ENCODE measurements around the gene GPRC5A.

DNA sequence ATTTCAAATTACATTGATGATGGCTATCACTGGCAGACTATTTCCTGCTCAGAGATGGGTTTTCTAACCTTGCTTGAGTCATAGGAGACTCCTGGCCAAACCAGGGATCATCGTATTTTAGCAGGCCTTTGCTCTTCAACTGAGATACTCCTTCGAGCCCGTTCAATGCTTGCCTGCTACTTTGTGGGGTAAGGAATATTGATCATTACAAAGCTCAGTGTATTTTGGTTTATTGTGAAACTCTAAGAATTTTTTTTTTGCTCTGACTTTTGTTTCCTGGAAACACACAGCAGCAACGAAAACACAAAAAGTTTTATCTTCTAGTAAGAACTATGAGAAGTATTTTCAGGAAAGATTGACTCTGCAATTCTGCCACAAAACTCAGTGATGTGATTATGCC lies 56.5 kb downstream of the GPRC5A start:
- TF ChIP-seq EZH2phosphoT487 (IDR thresholded peaks at IDR 0.05; ENCODE audit: low read length): no peak
- TF ChIP-seq, protein P1, sequence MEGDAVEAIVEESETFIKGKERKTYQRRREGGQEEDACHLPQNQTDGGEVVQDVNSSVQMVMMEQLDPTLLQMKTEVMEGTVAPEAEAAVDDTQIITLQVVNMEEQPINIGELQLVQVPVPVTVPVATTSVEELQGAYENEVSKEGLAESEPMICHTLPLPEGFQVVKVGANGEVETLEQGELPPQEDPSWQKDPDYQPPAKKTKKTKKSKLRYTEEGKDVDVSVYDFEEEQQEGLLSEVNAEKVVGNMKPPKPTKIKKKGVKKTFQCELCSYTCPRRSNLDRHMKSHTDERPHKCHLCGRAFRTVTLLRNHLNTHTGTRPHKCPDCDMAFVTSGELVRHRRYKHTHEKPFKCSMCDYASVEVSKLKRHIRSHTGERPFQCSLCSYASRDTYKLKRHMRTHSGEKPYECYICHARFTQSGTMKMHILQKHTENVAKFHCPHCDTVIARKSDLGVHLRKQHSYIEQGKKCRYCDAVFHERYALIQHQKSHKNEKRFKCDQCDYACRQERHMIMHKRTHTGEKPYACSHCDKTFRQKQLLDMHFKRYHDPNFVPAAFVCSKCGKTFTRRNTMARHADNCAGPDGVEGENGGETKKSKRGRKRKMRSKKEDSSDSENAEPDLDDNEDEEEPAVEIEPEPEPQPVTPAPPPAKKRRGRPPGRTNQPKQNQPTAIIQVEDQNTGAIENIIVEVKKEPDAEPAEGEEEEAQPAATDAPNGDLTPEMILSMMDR (IDR thresholded peaks at IDR 0.05; ENCODE audit: low read length): no peak

Measured in MM.1S (cell line).